Measurements from ENCODE around the gene DUSP18.
"Not testable (repeated sequence)": the region's sequence is repeated elsewhere in the genome, so short reads cannot be mapped to it uniquely, and the experiment has no call there.

The DUSP18 gene

GRCh38 chr22:30627471-30627870 is 40.2 kb downstream of the DUSP18 start:
- Histone ChIP-seq H3K27me3 (ENCODE audit: insufficient read depth, low read length) (no peaks in the 10 kb centered on the region), H4K20me1 (ENCODE audit: insufficient read depth, low read length) (no peaks in the 10 kb centered on the region)
- no peak for TF ChIP-seq CTCF (IDR thresholded peaks at IDR 0.05; ENCODE audit: low read length)

GRCh38 chr22:30626413-30626812 is 41.3 kb downstream of the DUSP18 start:
- H3K9me3 ChIP-seq (ENCODE audit: low read length) = no peaks in the 10 kb centered on the region
- H3K4me1 ChIP-seq (ENCODE audit: insufficient read depth, low read length, severe bottlenecking) = no peaks in the 10 kb centered on the region
- no peaks in the 10 kb centered on the region for H3K9me2 ChIP-seq (ENCODE audit: low read depth, low read length)
- no peaks in the 10 kb centered on the region for H3K36me3 ChIP-seq (ENCODE audit: insufficient read depth, low read length)
- H3F3A ChIP-seq (ENCODE audit: insufficient read depth, low read length) = no peaks in the 10 kb centered on the region
- no peaks in the 10 kb centered on the region for H3K79me2 ChIP-seq (ENCODE audit: insufficient read depth, low read length)
- no peak overlapping the region for H3K27ac ChIP-seq (ENCODE audit: low read depth, low read length, poor library complexity, severe bottlenecking)
- H3K9ac ChIP-seq (ENCODE audit: low read length) = no peak overlapping the region
- no peak overlapping the region for H3K4me3 ChIP-seq (ENCODE audit: low read depth, low read length, poor library complexity, severe bottlenecking)
- no peaks in the 10 kb centered on the region for H4K20me1 ChIP-seq (ENCODE audit: insufficient read depth, low read length)
- no peak overlapping the region for H2AFZ ChIP-seq (ENCODE audit: low read length)
- H3K27me3 ChIP-seq (ENCODE audit: insufficient read depth, low read length) = no peaks in the 10 kb centered on the region; the same call in 1 of the 2 replicates
- H3K4me2 ChIP-seq (ENCODE audit: low read length) = no peak overlapping the region
- TF ChIP-seq CTCF (IDR thresholded peaks at IDR 0.05; ENCODE audit: low read length) (no peak), EZH2 (IDR thresholded peaks at IDR 0.05; ENCODE audit: borderline replicate concordance, low read length) (no peak)

More at GRCh38 chr22:30627471-30627870, 40.2 kb downstream of the DUSP18 start:
- Histone ChIP-seq H3K4me2 (ENCODE audit: low read length) (no peak overlapping the region), H3K36me3 (ENCODE audit: insufficient read depth, low read length) (no peaks in the 10 kb centered on the region), H3K4me3 (ENCODE audit: low read depth, low read length, poor library complexity, severe bottlenecking) (no peak overlapping the region), H3K9me3 (ENCODE audit: low read length) (no peaks in the 10 kb centered on the region), H3K9ac (ENCODE audit: low read length) (no peak overlapping the region), H3K79me2 (ENCODE audit: insufficient read depth, low read length) (no peaks in the 10 kb centered on the region), H2AFZ (ENCODE audit: low read length) (no peak overlapping the region), H3F3A (ENCODE audit: insufficient read depth, low read length) (no peaks in the 10 kb centered on the region), H3K9me2 (ENCODE audit: low read depth, low read length) (no peaks in the 10 kb centered on the region), H3K27ac (ENCODE audit: low read depth, low read length, poor library complexity, severe bottlenecking) (no peak overlapping the region), H3K4me1 (ENCODE audit: insufficient read depth, low read length, severe bottlenecking) (no peaks in the 10 kb centered on the region)

- H3K9ac ChIP-seq (ENCODE audit: low read length); H3K9me2 ChIP-seq (ENCODE audit: low read depth, low read length); H3K27me3 ChIP-seq (ENCODE audit: insufficient read depth, low read length); H2AFZ ChIP-seq (ENCODE audit: low read length); H3K4me2 ChIP-seq (ENCODE audit: low read length); H3K27ac ChIP-seq (ENCODE audit: low read depth, low read length, poor library complexity, severe bottlenecking); H3K36me3 ChIP-seq (ENCODE audit: insufficient read depth, low read length); H3K4me3 ChIP-seq (ENCODE audit: low read depth, low read length, poor library complexity, severe bottlenecking); H4K20me1 ChIP-seq (ENCODE audit: insufficient read depth, low read length); H3K79me2 ChIP-seq (ENCODE audit: insufficient read depth, low read length); H3F3A ChIP-seq (ENCODE audit: insufficient read depth, low read length); H3K4me1 ChIP-seq (ENCODE audit: insufficient read depth, low read length, severe bottlenecking); H3K9me3 ChIP-seq (ENCODE audit: low read length): not testable (repeated sequence)
Observed at GRCh38 chr22:30619909-30620308, 47.8 kb downstream of the DUSP18 start.

GRCh38 chr22:30617819-30618218 is 49.9 kb downstream of the DUSP18 start:
- Histone ChIP-seq H2AFZ (ENCODE audit: low read length) (no peak overlapping the region), H3F3A (ENCODE audit: insufficient read depth, low read length) (no peaks in the 10 kb centered on the region), H3K27me3 (ENCODE audit: insufficient read depth, low read length) (peaks cover 7% of the 10 kb centered on the region; the same call in 1 of the 2 replicates), H3K9ac (ENCODE audit: low read length) (no peak overlapping the region), H4K20me1 (ENCODE audit: insufficient read depth, low read length) (no peaks in the 10 kb centered on the region), H3K4me3 (ENCODE audit: low read depth, low read length, poor library complexity, severe bottlenecking) (no peak overlapping the region), H3K4me1 (ENCODE audit: insufficient read depth, low read length, severe bottlenecking) (no peaks in the 10 kb centered on the region), H3K36me3 (ENCODE audit: insufficient read depth, low read length) (no peaks in the 10 kb centered on the region), H3K4me2 (ENCODE audit: low read length) (no peak overlapping the region), H3K9me2 (ENCODE audit: low read depth, low read length) (no peaks in the 10 kb centered on the region), H3K9me3 (ENCODE audit: low read length) (no peaks in the 10 kb centered on the region), H3K27ac (ENCODE audit: low read depth, low read length, poor library complexity, severe bottlenecking) (no peak overlapping the region), H3K79me2 (ENCODE audit: insufficient read depth, low read length) (no peaks in the 10 kb centered on the region)
- no peak for TF ChIP-seq EZH2 (IDR thresholded peaks at IDR 0.05; ENCODE audit: borderline replicate concordance, low read length)
